SU-DHL-6 (cell line): ENCODE results near the gene COL26A1.

Experiments
- H2AFZ ChIP-seq: fragments of 200-600 bp; sonication (generic); 2 replicates; pipeline ENCODE4 v1.6.1; 2014; ENCODE audit warnings: low read depth, mild to moderate bottlenecking, moderate library complexity, mixed read lengths, antibody characterized with exemption, low read length; ENCODE audit not compliant: severe bottlenecking
- H3F3A ChIP-seq: fragments of 200-600 bp; shearing (Covaris generic); 2 replicates; pipeline ENCODE4 v1.6.0; 2016; ENCODE audit warnings: antibody characterized with exemption, mild to moderate bottlenecking; ENCODE audit not compliant: insufficient read depth
- H3K27ac ChIP-seq: fragments of 200-600 bp; sonication (generic); 2 replicates; pipeline ENCODE4 v1.5.1; 2016; ENCODE audit warnings: low read depth, mild to moderate bottlenecking, low read length, moderate library complexity, mixed read lengths
- H3K27me3 ChIP-seq: fragments of 200-600 bp; sonication (generic), shearing (Covaris generic); 2 replicates; pipeline ENCODE4 v1.6.0; 2014; ENCODE audit warnings: mild to moderate bottlenecking, low read length
- H3K36me3 ChIP-seq: fragments of 200-600 bp; sonication (generic); 2 replicates; pipeline ENCODE4 v1.6.1; 2014; ENCODE audit warnings: mild to moderate bottlenecking, low read length, mixed read lengths
- H3K4me2 ChIP-seq: fragments of 300-600, 200-600 bp; shearing (Covaris generic), sonication (generic); 2 replicates; pipeline ENCODE4 v1.6.0; 2014; ENCODE audit warnings: low read length, low read depth, mild to moderate bottlenecking; ENCODE audit not compliant: poor library complexity, severe bottlenecking
- H3K4me3 ChIP-seq: fragments of 200-600 bp; sonication (generic); 2 replicates; pipeline ENCODE4 v1.5.1; 2014; ENCODE audit warnings: antibody characterized with exemption, low read length, mild to moderate bottlenecking, mixed read lengths; ENCODE audit not compliant: insufficient read depth, poor library complexity, severe bottlenecking
- H3K79me2 ChIP-seq: fragments of 200-600 bp; sonication (generic); 2 replicates; pipeline ENCODE4 v1.6.1; 2014; ENCODE audit warnings: mild to moderate bottlenecking, low read length, moderate library complexity; ENCODE audit not compliant: insufficient read depth
- H3K9ac ChIP-seq: fragments of 200-600 bp; sonication (generic); 2 replicates; pipeline ENCODE4 v1.7.0; 2014; ENCODE audit warnings: mild to moderate bottlenecking, low read length
- H3K9me2 ChIP-seq: fragments of 200-600 bp; sonication (generic); replicated peaks from 2 replicates; pipeline ENCODE4 v1.6.1; 2014; ENCODE audit warnings: low read length; ENCODE audit not compliant: insufficient read depth
- H3K9me3 ChIP-seq: fragments of 200-600 bp; sonication (generic); 2 replicates; pipeline ENCODE4 v1.6.1; 2014; ENCODE audit warnings: low read length, mixed read lengths; ENCODE audit not compliant: insufficient read depth
- H4K20me1 ChIP-seq: fragments of 200-600 bp; sonication (generic); 2 replicates; pipeline ENCODE4 v1.6.1; 2014; ENCODE audit warnings: low read depth, mild to moderate bottlenecking, antibody characterized with exemption, low read length, moderate library complexity, mixed read lengths
- CTCF ChIP-seq: fragments of 200-600 bp; sonication (generic); IDR thresholded peaks from one replicate; pipeline ENCODE4 v1.5.1; 2017; ENCODE audit warnings: antibody characterized with exemption, mild to moderate bottlenecking, low read length, moderate library complexity; ENCODE audit not compliant: insufficient read depth, poor library complexity, severe bottlenecking
- EZH2phosphoT487 ChIP-seq: fragments of 200-600 bp; sonication (generic), shearing (Covaris generic); conservative IDR thresholded peaks from 2 replicates; pipeline ENCODE4 v1.6.1; 2018; ENCODE audit warnings: mild to moderate bottlenecking, antibody characterized with exemption, low read length, moderate library complexity, mixed read lengths

COL26A1 gene

GRCh38 chr7:101542527-101543241 lies 180.0 kb downstream of the COL26A1 start:
- H3K27ac ChIP-seq, result no peak overlapping the region
- TF ChIP-seq CTCF (peak; percentile 90), EZH2phosphoT487 (no peak)
- no peaks in the 10 kb centered on the region for H3K9me2 ChIP-seq
- no peak overlapping the region for H3K9ac ChIP-seq
- H3K9me3 ChIP-seq, result no peaks in the 10 kb centered on the region
- no peak overlapping the region for H3K4me2 ChIP-seq
- H3K79me2 ChIP-seq, result no peaks in the 10 kb centered on the region
- no peaks in the 10 kb centered on the region for H4K20me1 ChIP-seq
- H3F3A ChIP-seq, result no peaks in the 10 kb centered on the region
- H3K4me3 ChIP-seq, result no peak overlapping the region
- H3K36me3 ChIP-seq, result no peaks in the 10 kb centered on the region
- H3K27me3 ChIP-seq, result no peaks in the 10 kb centered on the region
- no peak overlapping the region for H2AFZ ChIP-seq

- no peaks in the 10 kb centered on the region for H3K9me3 ChIP-seq
- no peaks in the 10 kb centered on the region for H3K9me2 ChIP-seq
- no peaks in the 10 kb centered on the region for H3K36me3 ChIP-seq
- no peak overlapping the region for H3K9ac ChIP-seq
- H3K27ac ChIP-seq, result no peak overlapping the region
- no peaks in the 10 kb centered on the region for H3F3A ChIP-seq
- H3K4me3 ChIP-seq, result no peak overlapping the region
- H3K27me3 ChIP-seq, result no peaks in the 10 kb centered on the region
- TF ChIP-seq EZH2phosphoT487, result no peak
- H2AFZ ChIP-seq, result no peak overlapping the region
- no peak overlapping the region for H3K4me2 ChIP-seq
- H3K79me2 ChIP-seq, result no peaks in the 10 kb centered on the region
- no peaks in the 10 kb centered on the region for H4K20me1 ChIP-seq
Observed at GRCh38 chr7:101543242-101543766, 180.6 kb downstream of the COL26A1 start.

- Histone ChIP-seq H3F3A (no peaks in the 10 kb centered on the region), H3K79me2 (no peaks in the 10 kb centered on the region), H3K9me3 (no peaks in the 10 kb centered on the region), H4K20me1 (no peaks in the 10 kb centered on the region), H3K36me3 (no peaks in the 10 kb centered on the region), H3K9me2 (no peaks in the 10 kb centered on the region), H3K9ac (no peak overlapping the region), H2AFZ (no peak overlapping the region), H3K27me3 (no peaks in the 10 kb centered on the region), H3K4me2 (no peak overlapping the region), H3K4me3 (no peak overlapping the region), H3K27ac (no peak overlapping the region)
- TF ChIP-seq CTCF (no peak), EZH2phosphoT487 (no peak)
Observed at GRCh38 chr7:101543846-101544245, 181.2 kb downstream of the COL26A1 start.
